Measurements from ENCODE around the gene DUSP6.

DUSP6 gene

GRCh38 chr12:89352492-89353187 is at the start of gene DUSP6:
TSS of gene DUSP6 (minus strand) at chr12:89352501. CDS start at chr12:89352039, 462 bp downstream.
- peak; percentile 96 for DNase-seq

DNA sequence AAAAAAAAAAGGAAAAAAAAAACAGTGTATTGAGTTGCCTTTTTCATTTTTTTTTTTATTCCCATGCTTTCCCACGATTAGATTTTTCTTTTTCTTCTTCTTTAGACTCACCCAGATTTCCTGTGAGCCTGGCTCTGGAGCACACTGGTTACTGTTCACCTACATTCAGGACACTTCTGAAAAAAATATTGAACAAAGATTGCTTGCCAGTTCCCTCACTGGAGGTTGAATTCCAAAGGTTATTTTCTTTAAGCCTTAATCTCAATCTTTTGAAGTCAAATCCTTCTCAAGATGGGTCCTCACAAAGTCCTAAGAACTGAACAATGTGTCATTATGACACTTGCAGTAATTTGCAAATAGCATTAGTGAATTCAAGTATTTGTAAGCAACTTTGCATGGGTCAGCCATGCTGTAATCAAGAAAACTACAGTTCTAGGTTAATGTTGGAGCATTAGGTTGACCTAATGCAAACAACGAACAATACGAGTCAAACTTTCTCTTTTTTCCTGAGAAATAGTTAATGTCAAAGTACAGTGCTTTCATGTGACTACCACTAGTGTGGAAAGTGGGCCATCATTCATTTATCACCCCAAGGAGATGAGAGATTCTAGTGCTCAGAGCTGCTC is 49.2 kb upstream of the DUSP6 start:
- DNase-seq: no peak

DNA sequence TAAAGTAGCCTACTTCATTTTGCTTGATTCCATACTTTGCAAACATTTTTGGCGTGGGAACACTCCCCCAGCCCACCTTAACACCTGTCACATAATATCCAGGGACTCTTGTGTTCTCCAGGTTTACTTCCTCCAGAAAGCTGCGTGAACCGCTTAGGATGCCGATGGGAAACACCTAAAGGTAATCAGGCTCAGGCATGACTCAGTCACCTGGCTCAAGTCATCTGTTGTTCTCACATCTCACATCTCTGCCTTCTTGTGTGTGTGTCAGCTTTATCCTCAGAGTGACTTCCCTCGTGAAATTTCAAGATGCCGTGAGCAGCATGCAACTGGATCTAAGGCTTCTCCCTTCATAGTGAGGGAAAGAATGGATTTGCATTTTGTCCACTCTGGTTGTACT is 48.1 kb upstream of the DUSP6 start:
- no peak for DNase-seq

GRCh38 chr12:89395712-89396111 is 43.4 kb upstream of the DUSP6 start:
- DNase-seq: no peak

DNA sequence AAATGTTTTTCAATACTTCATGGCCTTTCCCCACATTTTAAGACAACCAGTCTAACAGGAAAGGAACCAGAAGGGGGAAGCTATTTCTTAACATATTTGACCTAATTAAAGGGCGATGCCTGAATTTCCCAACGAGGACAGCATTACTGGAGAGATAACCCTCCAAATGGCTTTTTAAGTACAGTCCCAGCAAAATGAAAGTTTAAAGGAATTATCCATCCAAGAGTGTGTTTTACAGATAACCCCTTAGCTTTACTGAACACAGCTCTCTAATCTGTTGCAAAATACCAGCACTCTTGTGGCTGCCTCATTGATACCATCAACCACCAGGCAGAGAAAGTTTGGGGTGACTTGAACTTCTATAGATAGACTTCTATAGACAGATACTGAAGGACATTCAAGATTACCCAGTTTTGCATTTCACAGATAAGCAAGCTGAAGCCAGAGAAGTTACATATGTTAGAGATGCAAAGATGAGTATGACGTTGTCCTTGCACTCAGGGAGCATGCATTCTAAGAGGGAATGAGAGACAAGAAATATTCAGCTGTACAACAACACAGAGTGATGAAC is 41.3 kb upstream of the DUSP6 start:
- no peak for DNase-seq

DNA sequence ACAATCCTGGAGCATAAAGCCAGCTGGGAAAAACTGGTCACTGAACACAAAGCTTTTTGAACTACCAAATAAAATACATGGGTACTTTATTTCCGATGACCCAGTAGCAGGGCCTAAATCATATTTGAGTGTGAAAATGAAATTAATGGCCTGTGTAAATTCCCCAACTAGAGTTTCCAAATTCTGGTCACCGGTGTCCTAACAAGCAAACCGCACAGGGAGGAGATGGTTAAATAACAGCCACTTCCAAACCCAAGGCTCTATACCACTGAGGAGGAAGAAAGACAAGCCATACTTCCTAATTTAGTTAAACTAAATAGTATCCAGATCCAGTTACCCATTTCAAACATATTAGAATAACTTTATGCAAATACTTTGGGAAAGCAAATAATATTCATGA is 40.1 kb upstream of the DUSP6 start:
- DNase-seq: no peak

- DNase-seq: no peak
These were observed 39.5 kb upstream of the DUSP6 start for GRCh38 chr12:89391726-89392336.

DNA sequence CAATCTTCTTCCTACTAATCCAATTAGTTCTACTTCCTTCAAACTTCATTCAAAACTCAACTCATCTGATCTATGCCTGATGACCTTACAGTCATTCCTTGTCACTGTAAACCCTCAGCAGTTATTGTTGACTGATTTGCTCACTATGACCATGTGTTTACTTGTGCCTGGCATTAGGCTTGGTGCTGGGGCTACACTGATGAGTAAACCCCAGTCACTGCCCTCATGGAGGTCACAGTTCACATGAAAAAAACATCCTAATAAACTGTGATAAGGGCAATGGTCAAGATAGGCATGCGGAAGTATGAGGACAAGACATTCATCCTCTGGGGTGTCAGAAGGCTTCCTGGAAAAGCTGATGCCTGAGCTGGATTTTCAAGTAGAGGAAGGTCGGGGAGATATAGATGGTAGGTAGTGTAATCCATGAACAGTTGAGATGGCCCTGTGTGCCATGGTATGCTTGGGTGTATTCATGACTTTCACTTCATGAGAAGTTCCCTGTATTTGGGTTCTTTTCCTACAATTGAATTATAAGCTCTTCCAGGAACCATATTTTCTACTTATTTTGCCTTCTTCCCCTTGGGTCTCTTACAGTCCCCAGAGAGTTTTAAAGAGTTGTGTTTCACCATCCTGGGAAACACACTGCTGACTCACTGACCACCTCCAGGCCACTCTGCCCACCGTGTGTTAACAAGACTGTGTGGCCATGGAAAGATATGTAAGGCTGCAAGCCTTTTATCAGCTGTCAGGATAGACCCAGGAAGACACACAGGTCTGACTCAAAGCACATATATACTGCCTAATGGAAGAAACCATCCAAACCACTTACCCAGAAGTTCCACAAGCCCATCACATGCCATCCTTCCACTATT is 38.7 kb upstream of the DUSP6 start:
- DNase-seq: no peak

- no peak for DNase-seq
These were observed 37.7 kb upstream of the DUSP6 start for GRCh38 chr12:89389755-89390661.

DNA sequence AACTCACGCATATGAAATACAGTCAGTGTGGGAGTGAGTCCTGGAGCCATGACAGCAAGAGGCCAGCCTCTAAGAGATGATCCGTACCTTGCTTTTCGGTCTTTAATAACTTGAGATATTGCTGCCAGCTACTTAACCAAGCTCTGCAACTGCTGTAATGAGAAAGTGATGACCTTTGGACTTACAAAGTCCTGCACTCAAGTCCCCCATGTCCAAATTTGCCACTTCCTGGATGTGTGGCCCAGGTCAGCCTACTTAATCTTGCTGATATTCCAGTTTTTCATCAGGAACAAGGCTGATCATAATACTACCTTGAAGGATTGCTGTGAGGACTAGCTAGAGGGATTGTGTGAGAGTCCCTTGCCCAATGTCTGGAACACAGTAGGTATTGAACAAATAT is 33.8 kb upstream of the DUSP6 start:
- DNase-seq: no peak

- no peak for DNase-seq
These were observed 32.5 kb upstream of the DUSP6 start for GRCh38 chr12:89384807-89385206.

GRCh38 chr12:89384050-89384758 is 31.9 kb upstream of the DUSP6 start:
- DNase-seq: peak; percentile 59

- no peak for DNase-seq
These were observed 31.1 kb upstream of the DUSP6 start for GRCh38 chr12:89383235-89384049.

- no peak for DNase-seq
These were observed 30.0 kb upstream of the DUSP6 start for GRCh38 chr12:89382328-89382727.

GRCh38 chr12:89379839-89380467 is 27.7 kb upstream of the DUSP6 start:
- DNase-seq: no peak

GRCh38 chr12:89379148-89379838 is 27.0 kb upstream of the DUSP6 start:
- DNase-seq: no peak

DNA sequence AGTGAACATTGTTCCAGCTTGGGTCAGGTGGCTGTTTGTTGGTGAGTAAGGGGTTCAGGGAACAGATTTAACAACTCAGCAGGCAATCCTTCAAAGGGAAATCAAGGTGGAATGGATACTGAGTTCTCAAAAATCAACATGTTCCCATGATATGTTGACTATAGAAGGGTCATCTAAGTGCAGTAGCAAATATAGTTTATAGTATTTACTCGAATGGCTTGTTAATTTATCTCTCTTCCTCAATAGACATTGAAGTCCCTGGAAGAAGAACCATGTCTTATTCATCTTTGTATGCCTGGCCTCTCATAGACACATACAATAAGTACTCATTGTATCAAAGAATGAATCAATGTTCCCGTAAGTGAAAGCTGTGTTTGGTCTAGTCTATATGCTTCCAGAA is 24.5 kb upstream of the DUSP6 start:
- DNase-seq: no peak

GRCh38 chr12:89376202-89376529 is 23.9 kb upstream of the DUSP6 start:
- DNase-seq: no peak

All from NCI-H1092 treated with DMSO at 0.1 percent for 48 hours (cell line).